Measurements from ENCODE around the gene TSC1. TPM values are rescaled to one million over a fixed set of nuclear protein-coding genes. Genes with fewer than 3 reads are reported as not detected.

The TSC1 gene
- total and polyA plus RNA-seq, 10 of the 15 experiments (the other 5 are each of a cell fraction or from before 2014, with no cell fraction given) = 4.0 to 48.0 (median 14.9) TPM

DNA sequence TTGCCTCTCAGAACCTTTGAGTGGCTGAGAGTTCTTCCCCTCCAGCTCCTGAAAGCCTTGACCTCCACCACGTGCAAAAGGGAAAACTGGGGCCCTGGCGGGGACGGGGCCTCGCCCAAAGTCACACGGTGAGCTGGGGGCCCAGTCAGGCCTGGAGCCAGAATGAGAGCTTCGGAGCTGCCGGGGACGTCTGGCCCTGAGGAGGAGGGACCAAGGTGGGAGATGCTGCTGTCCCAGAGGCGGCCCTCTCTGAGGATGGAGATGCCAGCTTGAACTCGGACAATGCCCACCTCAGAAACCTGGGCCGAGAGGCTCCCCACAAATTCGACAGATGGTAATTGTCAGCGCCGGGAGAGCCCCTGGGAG lies 67.0 kb downstream of the TSC1 start:
- CTCF ChIA-PET = interaction anchor here (6.1 kb wide), 1 partner anchor 24 kb away, joined by 32 read pairs; no protein-coding TSS in a partner anchor
- H2AFZ ChIP-seq (ENCODE audit: control insufficient read depth, low read depth, low read length) = peak overlapping the region; percentile 92
- H3K27me3 ChIP-seq (replicated peaks in 1 of 2; ENCODE audit: control insufficient read depth in 2 of 2, insufficient read depth in 2 of 2, low read length in 1 of 2) = 0 out of 4 replicates have a peak, but pooled peaks cover 0 to 4% of the 10 kb centered on the region in 2 experiments
- ATAC-seq = no peak
- H3K27ac ChIP-seq (ENCODE audit: control insufficient read depth, insufficient read depth) = no peak overlapping the region
- SMC1A ChIA-PET (ENCODE audit: uncharacterized antibody, unreplicated experiment) = interaction anchor here (0.9 kb wide), 1 partner anchor 9 kb away, joined by 3 read pairs; no protein-coding TSS in a partner anchor
- H3K4me1 ChIP-seq (ENCODE audit: control insufficient read depth, insufficient read depth, low read length) = no peaks in the 10 kb centered on the region
- no peaks in the 10 kb centered on the region for H3K36me3 ChIP-seq (ENCODE audit: control insufficient read depth in 2 of 2, insufficient read depth in 2 of 2, low read length in 1 of 2)
- H4K20me1 ChIP-seq (ENCODE audit: control insufficient read depth, insufficient read depth) = no peaks in the 10 kb centered on the region
- H3K9ac ChIP-seq (ENCODE audit: control insufficient read depth, insufficient read depth, low read length) = no peak overlapping the region
- no peak for FAIRE-seq
- no peaks in the 10 kb centered on the region for H3K79me2 ChIP-seq (ENCODE audit: control insufficient read depth, insufficient read depth, low read length)
- BruUV-seq (replicated peaks) = no TSS peak
- no peak for DNase-seq (ENCODE audit: low read depth, low spot score)
- no peaks in the 10 kb centered on the region for H3K9me3 ChIP-seq (replicated peaks; ENCODE audit: control insufficient read depth, insufficient read depth, low read length)
- H3K4me2 ChIP-seq (ENCODE audit: control insufficient read depth, insufficient read depth) = peak overlapping the region; percentile 98
- in situ Hi-C loops (cut with MboI) = no loop called here
- intact Hi-C loops (cut with micrococcal nuclease; ENCODE audit: unreplicated experiment) = no loop called here
- WGBS (ENCODE audit: insufficient coverage, insufficient replicate concordance, low lambda C conversion rate, missing lambda C conversion rate) = 76% methylated on average over 14 of the region's 14 CpGs
- RAD21 ChIA-PET (ENCODE audit: unreplicated experiment) = interaction anchor here (0.6 kb wide), 1 partner anchor 1099 kb away, joined by 3 read pairs; no protein-coding TSS in a partner anchor
- TF ChIP-seq DPF2 (IDR thresholded peaks at IDR 0.05) (no peak), JUND (IDR thresholded peaks at IDR 0.05; ENCODE audit: low read depth, low read length) (no peak), MYB (IDR thresholded peaks at IDR 0.05; ENCODE audit: borderline replicate concordance, low read depth, low read length) (no peak), BMI1 (IDR thresholded peaks at IDR 0.05; ENCODE audit: borderline replicate concordance) (no peak), ZBTB4 (CRISPR knock-in tag; IDR thresholded peaks at IDR 0.05) (no peak)
- TF ChIP-seq, protein P1, sequence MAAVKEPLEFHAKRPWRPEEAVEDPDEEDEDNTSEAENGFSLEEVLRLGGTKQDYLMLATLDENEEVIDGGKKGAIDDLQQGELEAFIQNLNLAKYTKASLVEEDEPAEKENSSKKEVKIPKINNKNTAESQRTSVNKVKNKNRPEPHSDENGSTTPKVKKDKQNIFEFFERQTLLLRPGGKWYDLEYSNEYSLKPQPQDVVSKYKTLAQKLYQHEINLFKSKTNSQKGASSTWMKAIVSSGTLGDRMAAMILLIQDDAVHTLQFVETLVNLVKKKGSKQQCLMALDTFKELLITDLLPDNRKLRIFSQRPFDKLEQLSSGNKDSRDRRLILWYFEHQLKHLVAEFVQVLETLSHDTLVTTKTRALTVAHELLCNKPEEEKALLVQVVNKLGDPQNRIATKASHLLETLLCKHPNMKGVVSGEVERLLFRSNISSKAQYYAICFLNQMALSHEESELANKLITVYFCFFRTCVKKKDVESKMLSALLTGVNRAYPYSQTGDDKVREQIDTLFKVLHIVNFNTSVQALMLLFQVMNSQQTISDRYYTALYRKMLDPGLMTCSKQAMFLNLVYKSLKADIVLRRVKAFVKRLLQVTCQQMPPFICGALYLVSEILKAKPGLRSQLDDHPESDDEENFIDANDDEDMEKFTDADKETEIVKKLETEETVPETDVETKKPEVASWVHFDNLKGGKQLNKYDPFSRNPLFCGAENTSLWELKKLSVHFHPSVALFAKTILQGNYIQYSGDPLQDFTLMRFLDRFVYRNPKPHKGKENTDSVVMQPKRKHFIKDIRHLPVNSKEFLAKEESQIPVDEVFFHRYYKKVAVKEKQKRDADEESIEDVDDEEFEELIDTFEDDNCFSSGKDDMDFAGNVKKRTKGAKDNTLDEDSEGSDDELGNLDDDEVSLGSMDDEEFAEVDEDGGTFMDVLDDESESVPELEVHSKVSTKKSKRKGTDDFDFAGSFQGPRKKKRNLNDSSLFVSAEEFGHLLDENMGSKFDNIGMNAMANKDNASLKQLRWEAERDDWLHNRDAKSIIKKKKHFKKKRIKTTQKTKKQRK (IDR thresholded peaks at IDR 0.05; ENCODE audit: low read depth, low read length) = no peak
- no peak overlapping the region; the same call in 1 of the 2 replicates for H3K4me3 ChIP-seq
- POLR2A ChIA-PET = no interaction called here
